HG03575 (cell line): ENCODE results near the gene PTGES3L.

ENCODE experiments used
- ATAC-seq: cut with Tn5 transposase; IDR thresholded peaks from one replicate; pipeline ENCODE4 v1.9.1; 2021; ENCODE audit not compliant: unreplicated experiment, insufficient number of reproducible peaks, low FRiP score; ENCODE audit errors: extremely low read depth

Gene PTGES3L

GRCh38 chr17:42979511-42980273 lies at the start of gene PTGES3L:
TSS of gene PTGES3L (minus strand) at chr17:42980080. CDS start at chr17:42980053, 27 bp downstream.
- no peak for ATAC-seq

GRCh38 chr17:43028221-43028861 lies 48.5 kb upstream of the PTGES3L start:
- no peak for ATAC-seq

GRCh38 chr17:43027091-43028032 lies 47.5 kb upstream of the PTGES3L start:
- no peak for ATAC-seq

GRCh38 chr17:43026595-43026994 lies 46.7 kb upstream of the PTGES3L start:
- no peak for ATAC-seq

- ATAC-seq, result no peak
Observed at GRCh38 chr17:43025766-43026537, 46.1 kb upstream of the PTGES3L start.

GRCh38 chr17:43025290-43025657 lies 45.4 kb upstream of the PTGES3L start:
- ATAC-seq, result no peak

GRCh38 chr17:43024407-43025289 lies 44.8 kb upstream of the PTGES3L start, which contains the start of gene RND2:
TSS of gene RND2 (plus strand) at chr17:43025231. CDS start at chr17:43025348, 117 bp downstream.
- ATAC-seq, result no peak

- no peak for ATAC-seq
Observed at GRCh38 chr17:43021741-43022512, 42.0 kb upstream of the PTGES3L start, which contains the start of gene VAT1. TSS of gene VAT1 (minus strand) at chr17:43022385. CDS start at chr17:43022322, 63 bp downstream.

- no peak for ATAC-seq
Observed at GRCh38 chr17:43020789-43021740, 41.2 kb upstream of the PTGES3L start.

GRCh38 chr17:43020030-43020621 lies 40.2 kb upstream of the PTGES3L start:
- ATAC-seq, result no peak

GRCh38 chr17:43019418-43019817 lies 39.5 kb upstream of the PTGES3L start:
- no peak for ATAC-seq

- ATAC-seq, result no peak
Observed at GRCh38 chr17:43018932-43019331, 39.1 kb upstream of the PTGES3L start.

- ATAC-seq, result no peak
Observed at GRCh38 chr17:43018008-43018853, 38.4 kb upstream of the PTGES3L start.

GRCh38 chr17:43016216-43016615 lies 36.3 kb upstream of the PTGES3L start:
- no peak for ATAC-seq

- ATAC-seq, result no peak
Observed at GRCh38 chr17:43015579-43015978, 35.7 kb upstream of the PTGES3L start.
